Left lung (tissue), 10 donors: Measurements from ENCODE around the gene CMTM4. TPM values are rescaled to one million over a fixed set of nuclear protein-coding genes. Genes with fewer than 3 reads are reported as not detected.

Source experiments
- ATAC-seq: fragments of 200-7000 bp; cut with Tn5 transposase; one replicate; pipeline ENCODE4 v1.9.1; 2020; ENCODE audit warnings: moderate library complexity
- DNase-seq, 4 donors: peaks; one replicate each; pipeline ENCODE4 v3.0.0-alpha.2; 2013 to 2020
- H3K27ac ChIP-seq, 2 donors: fragments of 200-600 bp; sonication (generic) in 1 of 2; one replicate each; pipeline versions ENCODE4 v1.5.0 to v1.8.0; 2020 to 2021
- H3K27me3 ChIP-seq, 2 donors: fragments of 200-600 bp; sonication (generic) in 1 of 2; one replicate each; pipeline versions ENCODE4 v1.5.0 to v1.8.0; 2020 to 2021
- H3K36me3 ChIP-seq, 2 donors: fragments of 200-600 bp; sonication (generic) in 1 of 2; one replicate each; pipeline versions ENCODE4 v1.5.0 to v1.8.0; 2020 to 2021
- H3K4me1 ChIP-seq, 2 donors: fragments of 200-600 bp; one replicate each; pipeline ENCODE4 v1.8.0; 2021
- H3K4me3 ChIP-seq, 2 donors: fragments of 200-600 bp; sonication (generic) in 1 of 2; one replicate each; pipeline versions ENCODE4 v1.5.0 to v1.8.0; 2020 to 2021; ENCODE audit warnings: mild to moderate bottlenecking in 1 of 2
- H3K9me3 ChIP-seq, 2 donors: fragments of 200-600 bp; sonication (generic) in 1 of 2; one replicate each; pipeline versions ENCODE4 v1.5.0 to v1.8.0; 2020 to 2021
- CTCF ChIP-seq, 2 donors: fragments of 200-600 bp; sonication (generic) in 1 of 2; IDR thresholded peaks; one replicate each; pipeline versions ENCODE4 v1.5.0 to v1.8.0; 2021; ENCODE audit warnings: antibody characterized with exemption in 2 of 2
- intact Hi-C, 2 donors: fragments of 100-400 bp; cut with DNase I; formaldehyde crosslinking; loops; one replicate each; pipeline versions ENCODE4 v1.11.2 to v1.14.2; 2022
- polyA plus RNA-seq, 6 donors: library from polyadenylated mRNA; unstranded; fragments of 120-200 nt; gene quantifications; one replicate each; pipeline ENCODE4 v1.2.1, GENCODE V29; 2013; ENCODE audit not compliant: insufficient read length in 6 of 6
- total RNA-seq, 2 donors: library from RNA; stranded (reverse); fragmentation: NEBNext Ultra II Directional; extraction: Animal tissue kit (Norgen Biotek cat#: 25700); gene quantifications; one replicate each; pipeline ENCODE4 v1.2.1, GENCODE V29; 2021
- donor health status: DM: no; HTN: yes; CAD: no.
- donor health status: DM: no; HTN: no; CAD: no.

Gene CMTM4
- total and polyA plus RNA-seq, 8 donors, result 25.2 to 72.3 (median 34.6) TPM

- no peak for ATAC-seq
- no peak for DNase-seq
- H3K27me3 ChIP-seq, result no peaks in the 10 kb centered on the region
- no peak overlapping the region for H3K27ac ChIP-seq
- no peaks in the 10 kb centered on the region for H3K9me3 ChIP-seq
- peaks cover 0 to 7% of the 10 kb centered on the region in 2 donors for H3K36me3 ChIP-seq
- no peaks in the 10 kb centered on the region for H3K4me1 ChIP-seq
- intact Hi-C loops, result no loop called here
- no peak for TF ChIP-seq CTCF (IDR thresholded peaks at IDR 0.05)
- H3K4me3 ChIP-seq, result no peak overlapping the region
These were observed 55.7 kb downstream of the CMTM4 start for GRCh38 chr16:66640724-66641314.

- no peak for DNase-seq
- Histone ChIP-seq H3K9me3 (no peaks in the 10 kb centered on the region), H3K27ac (no peak overlapping the region), H3K4me1 (no peaks in the 10 kb centered on the region), H3K27me3 (no peaks in the 10 kb centered on the region), H3K4me3 (no peak overlapping the region), H3K36me3 (peaks cover 0 to 14% of the 10 kb centered on the region in 2 donors)
- no peak for ATAC-seq
- TF ChIP-seq CTCF (IDR thresholded peaks at IDR 0.05), result no peak
- intact Hi-C loops, result no loop called here
These were observed 57.3 kb downstream of the CMTM4 start for GRCh38 chr16:66639091-66639885.

GRCh38 chr16:66637806-66638205 is 58.7 kb downstream of the CMTM4 start:
- H3K4me3 ChIP-seq, result no peak overlapping the region
- intact Hi-C loops, result no loop called here
- ATAC-seq, result no peak

DNA sequence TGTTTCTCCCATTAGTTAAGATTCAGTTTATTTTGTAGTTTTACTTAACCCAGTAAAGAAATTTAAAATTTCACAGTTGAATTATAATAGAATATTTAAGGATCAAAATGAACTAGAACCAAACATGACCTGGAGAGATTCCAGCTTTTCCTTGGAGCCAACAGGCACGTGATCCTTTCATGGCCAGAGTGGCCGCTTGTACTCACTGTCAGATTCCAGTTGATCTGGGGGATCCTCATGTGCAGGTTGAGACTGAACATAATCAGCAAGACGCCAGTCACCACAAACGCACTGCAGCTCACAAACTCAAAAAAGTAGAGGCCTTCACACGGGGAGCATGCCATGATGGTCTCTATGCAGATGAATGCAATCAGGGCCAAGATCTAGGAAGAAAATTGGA is 60.3 kb downstream of the CMTM4 start:
- H3K4me3 ChIP-seq, result no peak overlapping the region
- intact Hi-C loops, result no loop called here

More at GRCh38 chr16:66637806-66638205, 58.7 kb downstream of the CMTM4 start:
- Histone ChIP-seq H3K9me3 (no peaks in the 10 kb centered on the region), H3K27me3 (no peaks in the 10 kb centered on the region), H3K4me1 (no peaks in the 10 kb centered on the region), H3K27ac (no peak overlapping the region), H3K36me3 (peaks cover 0 to 20% of the 10 kb centered on the region in 2 donors)
- TF ChIP-seq CTCF (IDR thresholded peaks at IDR 0.05), result no peak
- DNase-seq, result no peak

More for the DNA sequence above, 60.3 kb downstream of the CMTM4 start:
- Histone ChIP-seq H3K9me3 (no peaks in the 10 kb centered on the region), H3K36me3 (peaks cover 0 to 20% of the 10 kb centered on the region in 2 donors), H3K27me3 (no peaks in the 10 kb centered on the region), H3K27ac (no peak overlapping the region), H3K4me1 (no peaks in the 10 kb centered on the region)
- DNase-seq, result no peak
- ATAC-seq, result no peak
- TF ChIP-seq CTCF (IDR thresholded peaks at IDR 0.05), result no peak
